ENCODE data around the gene ANKRD50.

GRCh38 chr4:124743711-124744110 is 31.2 kb upstream of the ANKRD50 start:
- TF ChIP-seq ELF4 (IDR thresholded peaks at IDR 0.05): no peak
- TF ChIP-seq TARDBP (IDR thresholded peaks at IDR 0.05): no peak
- TF ChIP-seq SUZ12 (IDR thresholded peaks at IDR 0.05): no peak
- no peak for TF ChIP-seq L3MBTL2 (conservative IDR thresholded peaks at IDR 0.05)
- no peak for TF ChIP-seq FOXA1 (IDR thresholded peaks at IDR 0.05)
- TF ChIP-seq BHLHE40 (IDR thresholded peaks at IDR 0.05; ENCODE audit: borderline replicate concordance): no peak
- no peak for TF ChIP-seq CTBP1 (IDR thresholded peaks at IDR 0.05; ENCODE audit: borderline replicate concordance)

Measured in HEK293T (cell line).